Measurements from ENCODE around the gene FBXL19. TPM values are rescaled to one million over a fixed set of nuclear protein-coding genes. Genes with fewer than 3 reads are reported as not detected.
A peak's percentile ranks its signal among the peaks of the same experiment; 100 is the strongest.

FBXL19 gene
- total RNA-seq, 1 experiment from 2014 or later: 70.8 TPM

DNA sequence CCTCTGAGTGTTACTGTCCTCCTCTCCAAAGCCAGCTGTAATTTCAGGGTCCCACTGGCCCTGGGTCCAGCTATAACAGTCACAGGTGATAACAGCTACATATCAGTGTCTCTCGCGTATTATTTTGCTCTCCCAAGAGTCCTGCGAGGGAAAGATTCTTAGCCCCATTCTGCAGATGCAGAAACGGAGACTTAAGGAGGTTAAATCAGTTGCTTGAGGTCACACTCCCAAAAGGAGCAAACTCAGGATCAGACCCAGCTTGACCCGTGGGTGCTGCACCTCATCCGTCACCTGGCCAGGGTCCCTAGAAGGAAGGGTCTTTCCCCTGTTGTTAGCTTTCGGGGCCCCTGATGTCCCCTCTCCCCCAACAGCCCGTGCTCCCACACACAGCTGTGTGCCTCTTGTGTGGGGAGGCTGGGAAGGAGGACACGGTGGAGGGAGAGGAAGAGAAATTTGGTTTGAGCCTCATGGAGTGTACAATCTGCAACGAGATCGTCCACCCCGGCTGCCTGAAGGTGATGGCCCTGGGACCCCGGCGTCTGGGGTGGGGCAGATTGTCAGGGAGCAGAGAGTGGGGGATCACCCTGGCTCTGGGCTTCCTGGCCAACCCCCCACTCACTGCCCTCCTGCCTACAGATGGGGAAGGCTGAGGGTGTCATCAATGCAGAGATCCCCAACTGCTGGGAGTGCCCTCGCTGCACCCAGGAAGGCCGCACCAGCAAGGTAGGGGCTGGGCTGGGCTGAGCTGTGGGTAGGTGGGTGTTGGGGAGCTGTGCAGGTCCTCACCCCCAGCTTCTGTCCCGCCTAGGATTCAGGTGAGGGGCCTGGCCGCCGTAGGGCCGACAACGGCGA, 3.8 kb downstream of the FBXL19 start:
- Histone ChIP-seq H3K79me2 (ENCODE audit: low read depth) (peaks cover 14% of the 10 kb centered on the region), H3K4me2 (no peak overlapping the region), H3K27me3 (ENCODE audit: insufficient read depth, low read depth) (no peaks in the 10 kb centered on the region), H3K9me2 (ENCODE audit: insufficient read depth) (no peaks in the 10 kb centered on the region), H3F3A (ENCODE audit: insufficient read depth, low read depth) (peaks cover 9% of the 10 kb centered on the region; the same call in 1 of the 2 replicates), H4K20me1 (ENCODE audit: insufficient read depth) (peaks cover 22% of the 10 kb centered on the region), H3K4me1 (replicated peaks; ENCODE audit: insufficient read depth) (no peaks in the 10 kb centered on the region; the same call in 1 of the 2 replicates), H3K27ac (no peak overlapping the region), H2AFZ (no peak overlapping the region), H3K9me3 (ENCODE audit: insufficient read depth, low read depth) (no peaks in the 10 kb centered on the region), H3K36me3 (ENCODE audit: low read depth) (peaks cover 24% of the 10 kb centered on the region; the same call in 1 of the 2 replicates), H3K4me3 (no peak overlapping the region)
- no TSS peak for BruUV-seq (replicated peaks)
- POLR2A ChIA-PET (ENCODE audit: unreplicated experiment): interaction anchor here (0.8 kb wide), 1 partner anchor 20 kb away, joined by 14 read pairs; no protein-coding TSS in a partner anchor
- TF ChIP-seq, protein P1, sequence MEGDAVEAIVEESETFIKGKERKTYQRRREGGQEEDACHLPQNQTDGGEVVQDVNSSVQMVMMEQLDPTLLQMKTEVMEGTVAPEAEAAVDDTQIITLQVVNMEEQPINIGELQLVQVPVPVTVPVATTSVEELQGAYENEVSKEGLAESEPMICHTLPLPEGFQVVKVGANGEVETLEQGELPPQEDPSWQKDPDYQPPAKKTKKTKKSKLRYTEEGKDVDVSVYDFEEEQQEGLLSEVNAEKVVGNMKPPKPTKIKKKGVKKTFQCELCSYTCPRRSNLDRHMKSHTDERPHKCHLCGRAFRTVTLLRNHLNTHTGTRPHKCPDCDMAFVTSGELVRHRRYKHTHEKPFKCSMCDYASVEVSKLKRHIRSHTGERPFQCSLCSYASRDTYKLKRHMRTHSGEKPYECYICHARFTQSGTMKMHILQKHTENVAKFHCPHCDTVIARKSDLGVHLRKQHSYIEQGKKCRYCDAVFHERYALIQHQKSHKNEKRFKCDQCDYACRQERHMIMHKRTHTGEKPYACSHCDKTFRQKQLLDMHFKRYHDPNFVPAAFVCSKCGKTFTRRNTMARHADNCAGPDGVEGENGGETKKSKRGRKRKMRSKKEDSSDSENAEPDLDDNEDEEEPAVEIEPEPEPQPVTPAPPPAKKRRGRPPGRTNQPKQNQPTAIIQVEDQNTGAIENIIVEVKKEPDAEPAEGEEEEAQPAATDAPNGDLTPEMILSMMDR (conservative IDR thresholded peaks at IDR 0.05): no peak
- no peak for TF ChIP-seq EZH2 (IDR thresholded peaks at IDR 0.05; ENCODE audit: low read depth)
- CTCF ChIA-PET: interaction anchor here (0.6 kb wide), 1 partner anchor 16 kb away, joined by 12 read pairs; no protein-coding TSS in a partner anchor
- intact Hi-C loops (cut with micrococcal nuclease; ENCODE audit: unreplicated experiment): no loop called here
- DNase-seq: no peak

- intact Hi-C loops (cut with micrococcal nuclease; ENCODE audit: unreplicated experiment): no loop called here
- no peak overlapping the region for H2AFZ ChIP-seq
- H3K79me2 ChIP-seq (ENCODE audit: low read depth): peaks cover 14% of the 10 kb centered on the region
- no peak overlapping the region for H3K4me2 ChIP-seq
- TF ChIP-seq, protein P1 (conservative IDR thresholded peaks at IDR 0.05): no peak
- no peak for TF ChIP-seq EZH2 (IDR thresholded peaks at IDR 0.05; ENCODE audit: low read depth)
- H3K9me2 ChIP-seq (ENCODE audit: insufficient read depth): no peaks in the 10 kb centered on the region
- no peak overlapping the region for H3K4me3 ChIP-seq
- H3K36me3 ChIP-seq (ENCODE audit: low read depth): peaks cover 28% of the 10 kb centered on the region; the same call in 1 of the 2 replicates
- no peaks in the 10 kb centered on the region for H3K27me3 ChIP-seq (ENCODE audit: insufficient read depth, low read depth)
- H3K4me1 ChIP-seq (replicated peaks; ENCODE audit: insufficient read depth): no peaks in the 10 kb centered on the region; the same call in 1 of the 2 replicates
- DNase-seq: peak; percentile 42 to 49
- H3K9me3 ChIP-seq (ENCODE audit: insufficient read depth, low read depth): no peaks in the 10 kb centered on the region
- ChIA-PET POLR2A (ENCODE audit: unreplicated experiment) (interaction anchor here (0.6 to 0.8 kb wide), 2 partner anchors 19 to 532 kb away, joined by 8 to 14 read pairs; no protein-coding TSS in a partner anchor), CTCF (interaction anchor here (0.6 kb wide), 1 partner anchor 16 kb away, joined by 12 read pairs; no protein-coding TSS in a partner anchor)
- no peak overlapping the region for H3K27ac ChIP-seq
- H4K20me1 ChIP-seq (ENCODE audit: insufficient read depth): peaks cover 22% of the 10 kb centered on the region
- BruUV-seq (replicated peaks): no TSS peak
- peaks cover 9% of the 10 kb centered on the region; the same call in 1 of the 2 replicates for H3F3A ChIP-seq (ENCODE audit: insufficient read depth, low read depth)
Observed at GRCh38 chr16:30927789-30928378, 4.5 kb downstream of the FBXL19 start.

DNA sequence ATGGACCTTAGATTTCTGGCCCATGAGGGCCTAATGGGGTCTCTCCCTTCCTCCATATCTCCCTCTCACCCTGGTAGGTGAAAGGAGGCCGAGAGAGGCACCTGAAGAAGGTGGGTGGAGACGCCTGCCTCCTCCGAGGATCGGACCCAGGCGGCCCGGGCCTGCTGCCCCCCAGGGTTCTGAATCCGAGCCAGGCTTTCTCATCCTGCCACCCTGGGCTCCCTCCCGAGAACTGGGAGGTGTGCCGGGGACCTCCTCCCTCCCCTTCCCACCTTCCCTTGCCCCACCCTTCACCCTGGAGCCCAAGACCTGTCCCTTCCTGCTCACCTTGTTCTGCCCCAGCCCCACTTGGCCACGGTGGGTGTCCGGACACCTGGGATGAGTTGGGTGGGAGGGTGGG, 5.0 kb downstream of the FBXL19 start:
- BruUV-seq (replicated peaks): no TSS peak
- H3K27ac ChIP-seq: no peak overlapping the region

More for the DNA sequence above, 5.0 kb downstream of the FBXL19 start:
- no peaks in the 10 kb centered on the region for H3K27me3 ChIP-seq (ENCODE audit: insufficient read depth, low read depth)
- ChIA-PET POLR2A (ENCODE audit: unreplicated experiment) (interaction anchor here (0.6 to 0.8 kb wide), 3 partner anchors 18 to 531 kb away, joined by 5 to 14 read pairs (median 8); no protein-coding TSS in a partner anchor), CTCF (no interaction called here)
- no peak overlapping the region for H3K4me2 ChIP-seq
- no peak overlapping the region for H3K4me3 ChIP-seq
- H2AFZ ChIP-seq: no peak overlapping the region
- intact Hi-C loops (cut with micrococcal nuclease; ENCODE audit: unreplicated experiment): no loop called here
- H3K36me3 ChIP-seq (ENCODE audit: low read depth): peaks cover 28% of the 10 kb centered on the region; the same call in 1 of the 2 replicates
- peaks cover 22% of the 10 kb centered on the region for H4K20me1 ChIP-seq (ENCODE audit: insufficient read depth)
- no peaks in the 10 kb centered on the region; the same call in 1 of the 2 replicates for H3K4me1 ChIP-seq (replicated peaks; ENCODE audit: insufficient read depth)
- peaks cover 14% of the 10 kb centered on the region for H3K79me2 ChIP-seq (ENCODE audit: low read depth)
- TF ChIP-seq, protein P1 (conservative IDR thresholded peaks at IDR 0.05): no peak
- no peak for TF ChIP-seq EZH2 (IDR thresholded peaks at IDR 0.05; ENCODE audit: low read depth)
- no peaks in the 10 kb centered on the region for H3K9me3 ChIP-seq (ENCODE audit: insufficient read depth, low read depth)
- DNase-seq: no peak
- no peaks in the 10 kb centered on the region for H3K9me2 ChIP-seq (ENCODE audit: insufficient read depth)
- H3F3A ChIP-seq (ENCODE audit: insufficient read depth, low read depth): peaks cover 9% of the 10 kb centered on the region; the same call in 1 of the 2 replicates
